Tibial artery (tissue), 4 donors: ENCODE measurements around the gene G6PD.
A peak's percentile ranks its signal among the peaks of the same experiment; 100 is the strongest.

Experiments used
- DNase-seq, 2 donors: peaks; one replicate each; pipeline ENCODE4 v3.0.0-alpha.2; 2019
- H3K27ac ChIP-seq, 2 donors: fragments of 200-600 bp; sonication (generic) in 1 of 2; 1 replicate in 1 of 2; 2 replicates in 1 of 2; pipeline ENCODE4 v1.5.1; 2018 to 2019; ENCODE audit warnings: mild to moderate bottlenecking in 1 of 2
- H3K27me3 ChIP-seq, 2 donors: fragments of 200-600 bp; sonication (generic) in 1 of 2; one replicate each; pipeline versions ENCODE4 v1.5.1 to v1.6.0; 2016 to 2019
- H3K36me3 ChIP-seq, 3 donors: fragments of 200-600 bp; sonication (generic) in 2 of 3; one replicate each; pipeline ENCODE4 v1.5.1; 2016 to 2019; ENCODE audit warnings: mild to moderate bottlenecking in 2 of 3
- H3K4me1 ChIP-seq, 4 donors: fragments of 200-600 bp; sonication (generic) in 2 of 4; 1 replicate in 3 of 4; 2 replicates in 1 of 4; pipeline ENCODE4 v1.5.1; 2016 to 2019
- H3K4me3 ChIP-seq, 2 donors: fragments of 200-600 bp; sonication (generic) in 1 of 2; 1 replicate in 1 of 2; 2 replicates in 1 of 2; pipeline ENCODE4 v1.5.1; 2018 to 2019; ENCODE audit warnings: mild to moderate bottlenecking in 2 of 2
- H3K9me3 ChIP-seq, 3 donors: fragments of 200-600 bp; sonication (generic) in 1 of 3; one replicate each; pipeline ENCODE4 v1.5.1; 2016 to 2019
- intact Hi-C: fragments of 100-400 bp; cut with DNase I; formaldehyde crosslinking; loops from one replicate; pipeline ENCODE4 v1.15.0; 2023; ENCODE audit warnings: low total_unique reads
- TF ChIP-seq, protein P1 (sequence below), 2 experiments: fragments of 200-600 bp in 1 of 2; fragments of 450-650 bp in 1 of 2; IDR thresholded peaks; one replicate each; pipeline ENCODE4 v1.5.1; 2017 to 2019; ENCODE audit warnings: antibody characterized with exemption in 2 of 2, mild to moderate bottlenecking in 1 of 2, moderate library complexity in 1 of 2

Gene G6PD

GRCh38 chrX:154519389-154519788 is 27.3 kb downstream of the G6PD start:
- intact Hi-C loops: no loop called here
- DNase-seq: no peak

DNA sequence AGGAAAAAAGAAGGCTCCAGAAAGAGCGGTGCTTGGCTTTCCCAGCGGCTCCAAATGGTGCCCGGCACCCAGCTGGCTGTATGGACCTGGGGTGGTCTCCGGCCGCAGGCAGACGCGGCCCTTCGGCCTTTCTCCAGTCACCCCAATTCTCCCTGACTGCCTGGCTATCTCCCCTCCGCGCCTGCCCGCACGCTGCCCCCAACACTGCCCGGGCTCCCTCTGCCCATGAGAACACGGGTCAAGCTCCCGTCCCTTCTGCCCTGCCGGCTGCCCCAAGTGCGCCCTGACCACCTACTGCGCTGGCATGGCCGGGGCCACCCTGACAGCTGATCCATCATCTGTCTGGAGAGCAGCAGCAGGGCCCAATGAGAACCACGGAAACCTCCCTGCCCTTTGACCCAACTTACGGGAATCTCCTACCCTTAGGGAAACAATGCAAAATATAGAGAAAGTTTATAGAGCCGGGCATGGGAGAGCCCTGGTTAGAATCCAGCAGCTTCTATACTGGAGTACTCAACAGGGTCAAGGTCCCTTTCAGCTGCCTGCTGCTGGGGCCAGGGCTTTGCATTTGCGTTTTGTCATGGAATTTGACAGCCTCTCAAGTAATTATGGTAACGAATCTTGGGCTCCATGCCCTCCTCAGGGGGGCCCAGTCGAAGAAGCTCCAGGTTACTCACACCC is 29.4 kb downstream of the G6PD start:
- H3K4me3 ChIP-seq: peak overlapping the region; percentile 48 to 67
- TF ChIP-seq, protein P1, sequence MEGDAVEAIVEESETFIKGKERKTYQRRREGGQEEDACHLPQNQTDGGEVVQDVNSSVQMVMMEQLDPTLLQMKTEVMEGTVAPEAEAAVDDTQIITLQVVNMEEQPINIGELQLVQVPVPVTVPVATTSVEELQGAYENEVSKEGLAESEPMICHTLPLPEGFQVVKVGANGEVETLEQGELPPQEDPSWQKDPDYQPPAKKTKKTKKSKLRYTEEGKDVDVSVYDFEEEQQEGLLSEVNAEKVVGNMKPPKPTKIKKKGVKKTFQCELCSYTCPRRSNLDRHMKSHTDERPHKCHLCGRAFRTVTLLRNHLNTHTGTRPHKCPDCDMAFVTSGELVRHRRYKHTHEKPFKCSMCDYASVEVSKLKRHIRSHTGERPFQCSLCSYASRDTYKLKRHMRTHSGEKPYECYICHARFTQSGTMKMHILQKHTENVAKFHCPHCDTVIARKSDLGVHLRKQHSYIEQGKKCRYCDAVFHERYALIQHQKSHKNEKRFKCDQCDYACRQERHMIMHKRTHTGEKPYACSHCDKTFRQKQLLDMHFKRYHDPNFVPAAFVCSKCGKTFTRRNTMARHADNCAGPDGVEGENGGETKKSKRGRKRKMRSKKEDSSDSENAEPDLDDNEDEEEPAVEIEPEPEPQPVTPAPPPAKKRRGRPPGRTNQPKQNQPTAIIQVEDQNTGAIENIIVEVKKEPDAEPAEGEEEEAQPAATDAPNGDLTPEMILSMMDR (IDR thresholded peaks at IDR 0.05): no peak
- no peaks in the 10 kb centered on the region for H3K9me3 ChIP-seq
- H3K36me3 ChIP-seq: no peaks in the 10 kb centered on the region
- H3K27me3 ChIP-seq: no peaks in the 10 kb centered on the region
- H3K4me1 ChIP-seq: peaks cover 0 to 19% (median 0%) of the 10 kb centered on the region in 4 donors
- peak overlapping the region; percentile 81 to 96 for H3K27ac ChIP-seq
- DNase-seq: no peak
- intact Hi-C loops: no loop called here

More at GRCh38 chrX:154519389-154519788, 27.3 kb downstream of the G6PD start:
- Histone ChIP-seq H3K36me3 (no peaks in the 10 kb centered on the region), H3K9me3 (no peaks in the 10 kb centered on the region), H3K27ac (no peak overlapping the region), H3K4me3 (no peak overlapping the region), H3K27me3 (no peaks in the 10 kb centered on the region), H3K4me1 (peaks cover 0 to 19% (median 0%) of the 10 kb centered on the region in 4 donors)
- TF ChIP-seq, protein P1 (IDR thresholded peaks at IDR 0.05): no peak

GRCh38 chrX:154516656-154517100 is 30.0 kb downstream of the G6PD start:
- TF ChIP-seq, protein P1 (IDR thresholded peaks at IDR 0.05): no peak
- Histone ChIP-seq H3K9me3 (no peaks in the 10 kb centered on the region), H3K4me3 (peak overlapping the region; percentile 48 to 67), H3K27me3 (no peaks in the 10 kb centered on the region), H3K4me1 (peaks cover 0 to 19% (median 0%) of the 10 kb centered on the region in 4 donors), H3K27ac (peak overlapping the region; percentile 81 to 96), H3K36me3 (peaks cover 0 to under 1% (median 0%) of the 10 kb centered on the region in 3 donors)
- peak in 1 of 2 donors; percentile 44 for DNase-seq
- intact Hi-C loops: no loop called here

DNA sequence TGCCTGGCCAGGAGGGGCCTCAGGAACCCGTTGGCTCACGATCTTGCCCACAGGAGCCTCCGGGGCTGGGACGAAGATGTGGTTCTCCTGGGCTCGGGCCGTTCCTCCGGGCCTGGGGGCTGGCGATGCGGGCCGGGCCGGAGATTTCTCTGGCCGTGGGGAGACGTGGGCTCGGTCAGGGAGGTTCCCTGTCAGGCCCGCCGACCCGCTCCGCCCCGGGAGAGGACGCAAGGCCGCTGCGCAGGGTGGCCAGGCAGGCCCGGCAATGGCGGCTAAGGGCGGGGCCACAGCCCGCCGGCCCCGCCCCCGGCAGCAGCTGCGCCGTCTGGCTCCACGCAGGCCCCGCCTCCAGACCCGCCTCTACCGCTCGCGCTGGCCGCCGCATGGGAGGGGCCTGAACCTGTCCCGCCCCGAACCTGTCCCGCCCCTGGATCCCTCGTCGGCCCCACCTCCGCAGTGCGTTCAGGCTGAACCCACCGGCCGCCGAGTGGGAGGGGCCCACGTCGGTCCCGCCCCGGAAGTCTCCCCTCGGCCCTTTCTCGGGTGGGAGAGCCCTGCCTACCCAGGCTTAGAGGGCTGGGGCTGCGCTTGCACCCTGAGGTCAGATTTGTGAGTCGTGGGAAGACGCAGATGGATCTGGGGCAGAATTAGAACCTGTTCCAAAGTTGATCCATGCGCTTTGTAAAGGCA is 30.5 kb downstream of the G6PD start, which contains the start of gene FAM3A:
Gene FAM3A (minus strand): TSS at position 267 of the 690 bp plus-strand sequence. CDS start 460 bp downstream, outside the sequence.
- DNase-seq: peak; percentile 89 to 97
- Histone ChIP-seq H3K4me1 (peaks cover 0 to 19% (median 0%) of the 10 kb centered on the region in 4 donors), H3K9me3 (no peaks in the 10 kb centered on the region), H3K36me3 (peaks cover 0 to 7% (median 0%) of the 10 kb centered on the region in 3 donors), H3K27me3 (no peaks in the 10 kb centered on the region), H3K27ac (peak within 1 kb of the TSS; percentile 81 to 96), H3K4me3 (peak within 1 kb of the TSS; percentile 67 to 77)
- TF ChIP-seq, protein P1 (IDR thresholded peaks at IDR 0.05): no peak
- intact Hi-C loops: no loop called here

- H3K9me3 ChIP-seq: no peaks in the 10 kb centered on the region
- TF ChIP-seq, protein P1 (IDR thresholded peaks at IDR 0.05): no peak
- H3K27me3 ChIP-seq: no peaks in the 10 kb centered on the region
- H3K27ac ChIP-seq: peak overlapping the region; percentile 81 to 96
- H3K36me3 ChIP-seq: peaks cover 0 to 11% (median 0%) of the 10 kb centered on the region in 3 donors
- peak overlapping the region; percentile 67 to 77 for H3K4me3 ChIP-seq
- intact Hi-C loops: no loop called here
- DNase-seq: peak in 1 of 2 donors; percentile 45
- H3K4me1 ChIP-seq: peaks cover 0 to 19% (median 0%) of the 10 kb centered on the region in 4 donors
Measured at GRCh38 chrX:154515090-154515965, 31.3 kb downstream of the G6PD start.
